Liver (tissue), 9 donors: Measurements from ENCODE around the gene COL19A1. TPM values are rescaled to one million over a fixed set of nuclear protein-coding genes. Genes with fewer than 3 reads are reported as not detected.

ENCODE experiments used
- DNase-seq: peaks from one replicate; pipeline ENCODE4 v3.0.0-alpha.2; 2017; ENCODE audit warnings: low spot score
- H3K27ac ChIP-seq, 2 donors: one replicate each; pipeline ENCODE4 v1.7.0; 2013; ENCODE audit warnings: inconsistent platforms in 2 of 2, low read length in 2 of 2, control low read depth in 1 of 2, low read depth in 1 of 2, mild to moderate bottlenecking in 1 of 2
- H3K27me3 ChIP-seq, 4 donors: one replicate each; pipeline versions ENCODE4 v1.6.1 to v1.7.0; 2013; ENCODE audit warnings: low read length in 3 of 4, inconsistent platforms in 1 of 4, mild to moderate bottlenecking in 1 of 4, moderate library complexity in 1 of 4; ENCODE audit not compliant: control insufficient read depth in 4 of 4, insufficient read depth in 4 of 4
- H3K36me3 ChIP-seq, 4 donors: one replicate each; pipeline versions ENCODE4 v1.6.1 to v1.7.0; 2013; ENCODE audit warnings: low read length in 3 of 4, mild to moderate bottlenecking in 3 of 4, low read depth in 1 of 4, moderate library complexity in 1 of 4; ENCODE audit not compliant: control insufficient read depth in 4 of 4, insufficient read depth in 3 of 4
- H3K4me1 ChIP-seq, 4 donors: one replicate each; pipeline versions ENCODE4 v1.6.1 to v1.7.0; 2013; ENCODE audit warnings: low read length in 3 of 4, mild to moderate bottlenecking in 3 of 4, moderate library complexity in 1 of 4; ENCODE audit not compliant: control insufficient read depth in 4 of 4, insufficient read depth in 4 of 4
- H3K4me3 ChIP-seq, 3 donors: one replicate each; pipeline versions ENCODE4 v1.6.1 to v1.7.0; 2013; ENCODE audit warnings: low read length in 3 of 3, control low read depth in 1 of 3, low read depth in 1 of 3, mild to moderate bottlenecking in 1 of 3
- H3K9ac ChIP-seq, 2 donors: one replicate each; pipeline ENCODE4 v1.7.0; 2013; ENCODE audit warnings: low read length in 2 of 2, mild to moderate bottlenecking in 2 of 2, moderate library complexity in 2 of 2, control low read depth in 1 of 2, low read depth in 1 of 2
- H3K9me3 ChIP-seq, 4 donors: one replicate each; pipeline versions ENCODE4 v1.6.1 to v1.7.0; 2013; ENCODE audit warnings: low read length in 3 of 4; ENCODE audit not compliant: control insufficient read depth in 4 of 4
- ATF3 ChIP-seq: IDR thresholded peaks from 2 replicates; pipeline ENCODE4 v1.6.1; 2016; ENCODE audit warnings: antibody characterized with exemption
- CTCF ChIP-seq: fragments of 150-350 bp; IDR thresholded peaks from 2 replicates; pipeline ENCODE4 v1.5.1; 2017; ENCODE audit warnings: improper control_type of control experiment, low read depth, low read length; ENCODE audit not compliant: missing input control
- EGR1 ChIP-seq, 2 donors: IDR thresholded peaks; 2 replicates each; pipeline ENCODE4 v1.6.1; 2016 to 2018; ENCODE audit warnings: antibody characterized with exemption in 2 of 2, low read depth in 2 of 2
- FOXA1 ChIP-seq: IDR thresholded peaks from 2 replicates; pipeline ENCODE4 v1.6.1; 2016; ENCODE audit warnings: antibody characterized with exemption
- FOXA2 ChIP-seq: IDR thresholded peaks from 2 replicates; pipeline ENCODE4 v1.6.1; 2016; ENCODE audit warnings: antibody characterized with exemption
- GABPA ChIP-seq, 2 donors: IDR thresholded peaks in 1 of 2; conservative IDR thresholded peaks in 1 of 2; 2 replicates each; pipeline ENCODE4 v1.6.1; 2016; ENCODE audit warnings: antibody characterized with exemption in 2 of 2, mild to moderate bottlenecking in 1 of 2, moderate library complexity in 1 of 2
- HNF4G ChIP-seq: IDR thresholded peaks from 2 replicates; pipeline ENCODE4 v1.6.1; 2016; ENCODE audit warnings: antibody characterized with exemption
- JUND ChIP-seq, 2 donors: IDR thresholded peaks; 2 replicates each; pipeline ENCODE4 v1.6.1; 2016; ENCODE audit warnings: antibody characterized with exemption in 2 of 2
- MAX ChIP-seq: IDR thresholded peaks from 2 replicates; pipeline ENCODE4 v1.6.1; 2016; ENCODE audit warnings: antibody characterized with exemption
- RAD21 ChIP-seq, 2 donors: IDR thresholded peaks; 2 replicates each; pipeline ENCODE4 v1.6.1; 2016; ENCODE audit warnings: antibody characterized with exemption in 2 of 2, mild to moderate bottlenecking in 2 of 2
- REST ChIP-seq: IDR thresholded peaks from 2 replicates; pipeline ENCODE4 v1.6.1; 2016; ENCODE audit warnings: antibody characterized with exemption, mild to moderate bottlenecking
- RXRA ChIP-seq, 2 donors: IDR thresholded peaks; 2 replicates each; pipeline ENCODE4 v1.6.1; 2017 to 2018; ENCODE audit warnings: antibody characterized with exemption in 2 of 2, mild to moderate bottlenecking in 1 of 2
- SP1 ChIP-seq: IDR thresholded peaks from 2 replicates; pipeline ENCODE4 v1.6.1; 2018; ENCODE audit warnings: antibody characterized with exemption, mild to moderate bottlenecking
- TAF1 ChIP-seq: conservative IDR thresholded peaks from 2 replicates; pipeline ENCODE4 v1.6.1; 2016; ENCODE audit warnings: antibody characterized with exemption, mild to moderate bottlenecking
- YY1 ChIP-seq: IDR thresholded peaks from 2 replicates; pipeline ENCODE4 v1.6.1; 2016; ENCODE audit warnings: antibody characterized with exemption, mild to moderate bottlenecking
- ZBTB33 ChIP-seq: IDR thresholded peaks from 2 replicates; pipeline ENCODE4 v1.6.1; 2016; ENCODE audit warnings: antibody characterized with exemption
- WGBS: extraction: QIAGEN DNeasy Blood & Tissue Kit; methylation state at CpG from one replicate; pipeline ENCODE4 v1.1.7; 2013; 5-methylcytosine and 5-hydroxymethylcytosine counted together
- polyA plus RNA-seq, 2 donors: library from polyadenylated mRNA; stranded (reverse) in 1 of 2; unstranded in 1 of 2; fragments of 200-250 nt in 1 of 2; fragments of >200 nt in 1 of 2; fragmentation: Nextera tagmentation in 1 of 2; extraction: Ambion mirVana in 1 of 2; gene quantifications; one replicate each; pipeline versions ENCODE4 v1.2.1 to v1.2.3, GENCODE V29; 2013 to 2015
- total RNA-seq, 2 donors: library from RNA; depleted of rRNA; stranded (reverse); fragments of >200 nt; gene quantifications; one replicate each; pipeline ENCODE4 v1.2.3, GENCODE V29; 2014
- donor health status: healthy.
- donor health status: healthy.
- donor health status: healthy.
- donor health status: healthy.
- donor health status: healthy.

COL19A1 gene
- total and polyA plus RNA-seq, 4 donors: 0.25 to 0.51 TPM; not detected in 2

GRCh38 chr6:70241991-70242420, 375.6 kb downstream of the COL19A1 start:
- Histone ChIP-seq H3K36me3 (no peaks in the 10 kb centered on the region), H3K9ac (no peak overlapping the region), H3K4me3 (no peak overlapping the region), H3K27me3 (peaks cover 0 to 3% (median 0%) of the 10 kb centered on the region in 4 donors), H3K9me3 (no peaks in the 10 kb centered on the region), H3K4me1 (no peaks in the 10 kb centered on the region), H3K27ac (no peak overlapping the region)
- DNase-seq: no peak
- TF ChIP-seq EGR1 (IDR thresholded peaks at IDR 0.05; ENCODE audit: low read depth in 2 of 2) (peak in 1 of 2 donors; percentile 28), RAD21 (IDR thresholded peaks at IDR 0.05) (no peak), RXRA (IDR thresholded peaks at IDR 0.05) (peak in 1 of 2 donors; percentile 7)
- WGBS: 52% methylated on average over 7 of the region's 7 CpGs

- H3K36me3 ChIP-seq: no peaks in the 10 kb centered on the region
- no peaks in the 10 kb centered on the region for H3K4me1 ChIP-seq
- no peaks in the 10 kb centered on the region for H3K27me3 ChIP-seq
- H3K9me3 ChIP-seq: no peaks in the 10 kb centered on the region
- H3K4me3 ChIP-seq: no peak overlapping the region
- WGBS: 92% methylated on average over 7 of the region's 7 CpGs
- H3K9ac ChIP-seq: no peak overlapping the region
- DNase-seq: no peak
- no peak overlapping the region for H3K27ac ChIP-seq
- TF ChIP-seq HNF4G (no peak), EGR1 (IDR thresholded peaks at IDR 0.05; ENCODE audit: low read depth in 2 of 2) (no peak), ATF3 (no peak), FOXA1 (no peak), RXRA (IDR thresholded peaks at IDR 0.05) (no peak), RAD21 (IDR thresholded peaks at IDR 0.05) (no peak), JUND (IDR thresholded peaks at IDR 0.05) (no peak), CTCF (no peak), GABPA (IDR thresholded peaks at IDR 0.05 in 1 of 2, conservative IDR thresholded peaks at IDR 0.05 in 1 of 2) (no peak), FOXA2 (no peak)
Measured at GRCh38 chr6:70246118-70246517, 379.8 kb downstream of the COL19A1 start.

- H3K4me3 ChIP-seq: no peak overlapping the region
- H3K27ac ChIP-seq: no peak overlapping the region
- H3K27me3 ChIP-seq: peaks cover 0 to 4% (median 0%) of the 10 kb centered on the region in 4 donors
- H3K9me3 ChIP-seq: no peaks in the 10 kb centered on the region
- no peaks in the 10 kb centered on the region for H3K36me3 ChIP-seq
- H3K9ac ChIP-seq: no peak overlapping the region
- DNase-seq: no peak
- WGBS: 87% methylated on average over 2 of the region's 2 CpGs
- no peaks in the 10 kb centered on the region for H3K4me1 ChIP-seq
- TF ChIP-seq YY1 (no peak), MAX (no peak), REST (no peak), RXRA (IDR thresholded peaks at IDR 0.05) (no peak), ATF3 (no peak), HNF4G (no peak), TAF1 (no peak), FOXA1 (no peak), ZBTB33 (no peak), GABPA (IDR thresholded peaks at IDR 0.05 in 1 of 2, conservative IDR thresholded peaks at IDR 0.05 in 1 of 2) (no peak), JUND (IDR thresholded peaks at IDR 0.05) (no peak), FOXA2 (no peak), RAD21 (IDR thresholded peaks at IDR 0.05) (no peak), CTCF (no peak), SP1 (no peak)
Measured at GRCh38 chr6:70252604-70253003, 386.2 kb downstream of the COL19A1 start.
